ENCODE measurements around the gene OR4D2. TPM values are rescaled to one million over a fixed set of nuclear protein-coding genes. Genes with fewer than 3 reads are reported as not detected.
A peak's percentile ranks its signal among the peaks of the same experiment; 100 is the strongest.

OR4D2 gene
- total and polyA plus RNA-seq, 9 donors: not detected

- 80% methylated on average over 1 of the region's 7 CpGs for WGBS (ENCODE audit: insufficient coverage)
- no peaks in the 10 kb centered on the region for H3K9me3 ChIP-seq (replicated peaks; ENCODE audit: control insufficient read depth, low read depth, low read length)
- no peak overlapping the region for H3K27ac ChIP-seq (ENCODE audit: low read length)
- peaks cover 15% of the 10 kb centered on the region for H3K27me3 ChIP-seq (ENCODE audit: control insufficient read depth, insufficient read depth, low read length)
- H3K36me3 ChIP-seq (ENCODE audit: control insufficient read depth, insufficient read depth, low read length): no peaks in the 10 kb centered on the region
- no peak overlapping the region for H3K4me3 ChIP-seq (ENCODE audit: low read length)
- no peak for DNase-seq
- peaks cover 5% of the 10 kb centered on the region for H3K4me1 ChIP-seq (ENCODE audit: control insufficient read depth, insufficient read depth, low read length)
Observed at GRCh38 chr17:58187675-58188074, 20.9 kb downstream of the OR4D2 start.

- H3K27me3 ChIP-seq (ENCODE audit: control insufficient read depth, insufficient read depth, low read length): peaks cover 16% of the 10 kb centered on the region
- H3K27ac ChIP-seq (ENCODE audit: low read length): no peak overlapping the region
- WGBS (ENCODE audit: insufficient coverage): 47% methylated on average over 9 of the region's 11 CpGs
- no peaks in the 10 kb centered on the region for H3K9me3 ChIP-seq (replicated peaks; ENCODE audit: control insufficient read depth, low read depth, low read length)
- DNase-seq: peak; percentile 57
- no peak overlapping the region for H3K4me3 ChIP-seq (ENCODE audit: low read length)
- H3K36me3 ChIP-seq (ENCODE audit: control insufficient read depth, insufficient read depth, low read length): no peaks in the 10 kb centered on the region
- peaks cover 5% of the 10 kb centered on the region for H3K4me1 ChIP-seq (ENCODE audit: control insufficient read depth, insufficient read depth, low read length)
Observed at GRCh38 chr17:58189436-58190146, 22.8 kb downstream of the OR4D2 start.

GRCh38 chr17:58191241-58191896 is 24.6 kb downstream of the OR4D2 start:
- Histone ChIP-seq H3K4me1 (ENCODE audit: control insufficient read depth, insufficient read depth, low read length) (peaks cover 5% of the 10 kb centered on the region), H3K27me3 (ENCODE audit: control insufficient read depth, insufficient read depth, low read length) (peaks cover 16% of the 10 kb centered on the region), H3K36me3 (ENCODE audit: control insufficient read depth, insufficient read depth, low read length) (no peaks in the 10 kb centered on the region), H3K27ac (ENCODE audit: low read length) (no peak overlapping the region), H3K9me3 (replicated peaks; ENCODE audit: control insufficient read depth, low read depth, low read length) (no peaks in the 10 kb centered on the region), H3K4me3 (ENCODE audit: low read length) (no peak overlapping the region)
- no peak for DNase-seq
- WGBS (ENCODE audit: insufficient coverage): 26% methylated on average over 12 of the region's 14 CpGs

GRCh38 chr17:58192612-58193011 is 25.8 kb downstream of the OR4D2 start, which contains the start of gene EPX:
EPX (plus strand) TSS chr17:58192726; CDS start chr17:58192847, 121 bp downstream.
- no peaks in the 10 kb centered on the region for H3K36me3 ChIP-seq (ENCODE audit: control insufficient read depth, insufficient read depth, low read length)
- DNase-seq: no peak
- H3K9me3 ChIP-seq (replicated peaks; ENCODE audit: control insufficient read depth, low read depth, low read length): no peaks in the 10 kb centered on the region
- H3K4me1 ChIP-seq (ENCODE audit: control insufficient read depth, insufficient read depth, low read length): peaks cover 5% of the 10 kb centered on the region
- H3K4me3 ChIP-seq (ENCODE audit: low read length): no peak within 1 kb of the TSS
- peaks cover 15% of the 10 kb centered on the region for H3K27me3 ChIP-seq (ENCODE audit: control insufficient read depth, insufficient read depth, low read length)
- no peak within 1 kb of the TSS for H3K27ac ChIP-seq (ENCODE audit: low read length)
- 14% methylated on average over 5 of the region's 6 CpGs for WGBS (ENCODE audit: insufficient coverage)

GRCh38 chr17:58193641-58194255 is 27.0 kb downstream of the OR4D2 start:
- H3K4me3 ChIP-seq (ENCODE audit: low read length): no peak overlapping the region
- no peak overlapping the region for H3K27ac ChIP-seq (ENCODE audit: low read length)
- peaks cover 5% of the 10 kb centered on the region for H3K4me1 ChIP-seq (ENCODE audit: control insufficient read depth, insufficient read depth, low read length)
- H3K27me3 ChIP-seq (ENCODE audit: control insufficient read depth, insufficient read depth, low read length): peaks cover 13% of the 10 kb centered on the region
- no peaks in the 10 kb centered on the region for H3K36me3 ChIP-seq (ENCODE audit: control insufficient read depth, insufficient read depth, low read length)
- H3K9me3 ChIP-seq (replicated peaks; ENCODE audit: control insufficient read depth, low read depth, low read length): no peaks in the 10 kb centered on the region
- no peak for DNase-seq
- 54% methylated on average over 11 of the region's 18 CpGs for WGBS (ENCODE audit: insufficient coverage)

- no peak for DNase-seq
- Histone ChIP-seq H3K9me3 (replicated peaks; ENCODE audit: control insufficient read depth, low read depth, low read length) (no peaks in the 10 kb centered on the region), H3K27ac (ENCODE audit: low read length) (no peak overlapping the region), H3K4me3 (ENCODE audit: low read length) (no peak overlapping the region), H3K27me3 (ENCODE audit: control insufficient read depth, insufficient read depth, low read length) (peaks cover 6% of the 10 kb centered on the region), H3K4me1 (ENCODE audit: control insufficient read depth, insufficient read depth, low read length) (no peaks in the 10 kb centered on the region), H3K36me3 (ENCODE audit: control insufficient read depth, insufficient read depth, low read length) (no peaks in the 10 kb centered on the region)
- 71% methylated on average over 2 of the region's 5 CpGs for WGBS (ENCODE audit: insufficient coverage)
Observed at GRCh38 chr17:58195518-58196123, 28.8 kb downstream of the OR4D2 start.

- Histone ChIP-seq H3K36me3 (ENCODE audit: control insufficient read depth, insufficient read depth, low read length) (no peaks in the 10 kb centered on the region), H3K27ac (ENCODE audit: low read length) (no peak overlapping the region), H3K4me3 (ENCODE audit: low read length) (no peak overlapping the region), H3K27me3 (ENCODE audit: control insufficient read depth, insufficient read depth, low read length) (peaks cover 2% of the 10 kb centered on the region), H3K9me3 (replicated peaks; ENCODE audit: control insufficient read depth, low read depth, low read length) (no peaks in the 10 kb centered on the region), H3K4me1 (ENCODE audit: control insufficient read depth, insufficient read depth, low read length) (no peaks in the 10 kb centered on the region)
- 90% methylated on average over 4 of the region's 7 CpGs for WGBS (ENCODE audit: insufficient coverage)
- no peak for DNase-seq
Observed at GRCh38 chr17:58196610-58197009, 29.8 kb downstream of the OR4D2 start.

- DNase-seq: peak; percentile 22
- Histone ChIP-seq H3K4me3 (ENCODE audit: low read length) (no peak overlapping the region), H3K9me3 (replicated peaks; ENCODE audit: control insufficient read depth, low read depth, low read length) (no peaks in the 10 kb centered on the region), H3K27ac (ENCODE audit: low read length) (no peak overlapping the region), H3K27me3 (ENCODE audit: control insufficient read depth, insufficient read depth, low read length) (no peaks in the 10 kb centered on the region), H3K4me1 (ENCODE audit: control insufficient read depth, insufficient read depth, low read length) (no peaks in the 10 kb centered on the region), H3K36me3 (ENCODE audit: control insufficient read depth, insufficient read depth, low read length) (no peaks in the 10 kb centered on the region)
- WGBS (ENCODE audit: insufficient coverage): 42% methylated on average over 14 of the region's 14 CpGs
Observed at GRCh38 chr17:58200024-58200633, 33.3 kb downstream of the OR4D2 start.

GRCh38 chr17:58202859-58203258 is 36.1 kb downstream of the OR4D2 start:
- Histone ChIP-seq H3K36me3 (ENCODE audit: control insufficient read depth, insufficient read depth, low read length) (peaks cover 26% of the 10 kb centered on the region), H3K4me1 (ENCODE audit: control insufficient read depth, insufficient read depth, low read length) (no peaks in the 10 kb centered on the region), H3K9me3 (replicated peaks; ENCODE audit: control insufficient read depth, low read depth, low read length) (no peaks in the 10 kb centered on the region), H3K27ac (ENCODE audit: low read length) (no peak overlapping the region), H3K27me3 (ENCODE audit: control insufficient read depth, insufficient read depth, low read length) (no peaks in the 10 kb centered on the region), H3K4me3 (ENCODE audit: low read length) (no peak overlapping the region)
- WGBS (ENCODE audit: insufficient coverage): 70% methylated on average over 5 of the region's 7 CpGs
- no peak for DNase-seq

GRCh38 chr17:58204796-58205195 is 38.0 kb downstream of the OR4D2 start:
- no peak for DNase-seq
- H3K4me1 ChIP-seq (ENCODE audit: control insufficient read depth, insufficient read depth, low read length): no peaks in the 10 kb centered on the region
- WGBS (ENCODE audit: insufficient coverage): 58% methylated on average over 3 of the region's 5 CpGs
- no peaks in the 10 kb centered on the region for H3K27me3 ChIP-seq (ENCODE audit: control insufficient read depth, insufficient read depth, low read length)
- H3K27ac ChIP-seq (ENCODE audit: low read length): no peak overlapping the region
- no peaks in the 10 kb centered on the region for H3K9me3 ChIP-seq (replicated peaks; ENCODE audit: control insufficient read depth, low read depth, low read length)
- no peak overlapping the region for H3K4me3 ChIP-seq (ENCODE audit: low read length)
- H3K36me3 ChIP-seq (ENCODE audit: control insufficient read depth, insufficient read depth, low read length): peaks cover 40% of the 10 kb centered on the region

Data from muscle of leg (tissue), 11 donors.